Neuronal stem cell (in vitro differentiated cells): Measurements from ENCODE around the gene PILRB.

Source experiments
- DNase-seq: peaks from one replicate; pipeline ENCODE4 v3.0.0-alpha.2; 2013; ENCODE audit warnings: low spot score
- H2AFZ ChIP-seq: one replicate; pipeline ENCODE4 v1.6.1; 2013; ENCODE audit warnings: mild to moderate bottlenecking, low read length, inconsistent platforms
- H2AK5ac ChIP-seq: 2 replicates; pipeline ENCODE4 v1.6.1; 2013; ENCODE audit warnings: low read depth, mild to moderate bottlenecking, inconsistent platforms, low read length, moderate library complexity, mixed read lengths
- H2BK120ac ChIP-seq: 2 replicates; pipeline ENCODE4 v1.6.1; 2013; ENCODE audit warnings: low read depth, mild to moderate bottlenecking, inconsistent platforms, low read length, moderate library complexity, mixed read lengths
- H2BK12ac ChIP-seq: one replicate; pipeline ENCODE4 v1.6.1; 2013; ENCODE audit warnings: low read length, inconsistent platforms
- H2BK15ac ChIP-seq: 2 replicates; pipeline ENCODE4 v1.6.1; 2013; ENCODE audit warnings: mild to moderate bottlenecking, low read length, inconsistent platforms, mixed read lengths
- H2BK5ac ChIP-seq: one replicate; pipeline ENCODE4 v1.6.1; 2013; ENCODE audit warnings: inconsistent platforms, mild to moderate bottlenecking, low read length, moderate library complexity
- H3K14ac ChIP-seq: one replicate; pipeline ENCODE4 v1.6.1; 2013; ENCODE audit warnings: low read length, inconsistent platforms
- H3K18ac ChIP-seq: 2 replicates; pipeline ENCODE4 v1.6.1; 2013; ENCODE audit warnings: low read length, inconsistent platforms
- H3K23ac ChIP-seq: 2 replicates; pipeline ENCODE4 v1.6.1; 2013; ENCODE audit warnings: low read depth, mild to moderate bottlenecking, mixed read lengths, low read length, inconsistent platforms; ENCODE audit not compliant: poor library complexity
- H3K27ac ChIP-seq: replicated peaks from 3 replicates; pipeline ENCODE4 v1.5.1; 2013; ENCODE audit warnings: low read length, inconsistent platforms
- H3K27me3 ChIP-seq, 3 experiments: 2 replicates each; pipeline ENCODE4 v1.6.1; 2013; ENCODE audit warnings: low read length in 3 of 3, mild to moderate bottlenecking in 2 of 3, inconsistent platforms in 1 of 3, low read depth in 1 of 3, mixed read lengths in 1 of 3, moderate library complexity in 1 of 3; ENCODE audit not compliant: control insufficient read depth in 3 of 3, insufficient read depth in 3 of 3
- H3K36me3 ChIP-seq, 2 donors: replicated peaks in 1 of 2; 2 replicates each; pipeline ENCODE4 v1.6.1; 2013; ENCODE audit warnings: low read length in 2 of 2; ENCODE audit not compliant: control insufficient read depth in 2 of 2, insufficient read depth in 2 of 2
- H3K4ac ChIP-seq: 2 replicates; pipeline ENCODE4 v1.6.1; 2013; ENCODE audit warnings: inconsistent platforms, mild to moderate bottlenecking, low read length, moderate library complexity
- H3K4me1 ChIP-seq, 2 donors: 1 replicate in 1 of 2; 2 replicates in 1 of 2; pipeline ENCODE4 v1.6.1; 2013; ENCODE audit warnings: low read length in 2 of 2, low read depth in 1 of 2; ENCODE audit not compliant: control insufficient read depth in 2 of 2, insufficient read depth in 1 of 2
- H3K4me2 ChIP-seq: one replicate; pipeline ENCODE4 v1.6.1; 2013; ENCODE audit warnings: mild to moderate bottlenecking, low read length, inconsistent platforms; ENCODE audit not compliant: insufficient read depth, poor library complexity, severe bottlenecking
- H3K4me3 ChIP-seq, 2 donors: 2 replicates each; pipeline ENCODE4 v1.5.1; 2013; ENCODE audit warnings: low read length in 2 of 2, mild to moderate bottlenecking in 2 of 2, inconsistent platforms in 1 of 2, moderate library complexity in 1 of 2
- H3K79me1 ChIP-seq: one replicate; pipeline ENCODE4 v1.6.1; 2013; ENCODE audit warnings: low read depth, mild to moderate bottlenecking, inconsistent platforms, low read length, moderate library complexity
- H3K9ac ChIP-seq: one replicate; pipeline ENCODE4 v1.6.1; 2013; ENCODE audit warnings: mild to moderate bottlenecking, low read depth, low read length, inconsistent platforms; ENCODE audit not compliant: poor library complexity
- H3K9me3 ChIP-seq, 2 donors: replicated peaks in 1 of 2; 2 replicates each; pipeline versions ENCODE3 to v1.6.1; 2013; ENCODE audit warnings: low read length in 2 of 2, mild to moderate bottlenecking in 2 of 2, inconsistent platforms in 1 of 2, low read depth in 1 of 2, mixed read lengths in 1 of 2, moderate library complexity in 1 of 2; ENCODE audit not compliant: control insufficient read depth in 2 of 2, insufficient read depth in 1 of 2
- H4K8ac ChIP-seq: one replicate; pipeline ENCODE4 v1.6.1; 2013; ENCODE audit warnings: low read depth, mild to moderate bottlenecking, inconsistent platforms, low read length, moderate library complexity
- H4K91ac ChIP-seq: one replicate; pipeline ENCODE4 v1.6.1; 2013; ENCODE audit warnings: low read length, low read depth, mild to moderate bottlenecking, inconsistent platforms; ENCODE audit not compliant: poor library complexity
- WGBS, 2 donors: extraction: QIAGEN DNeasy Blood & Tissue Kit; methylation state at CpG; one replicate each; pipeline ENCODE4 v1.1.7; 2013; ENCODE audit warnings: missing lambda C conversion rate in 2 of 2, mixed read lengths in 1 of 2; ENCODE audit not compliant: insufficient read length in 2 of 2, insufficient replicate concordance in 1 of 2; ENCODE audit errors: extremely low coverage in 2 of 2; 5-methylcytosine and 5-hydroxymethylcytosine counted together

The PILRB gene

DNA sequence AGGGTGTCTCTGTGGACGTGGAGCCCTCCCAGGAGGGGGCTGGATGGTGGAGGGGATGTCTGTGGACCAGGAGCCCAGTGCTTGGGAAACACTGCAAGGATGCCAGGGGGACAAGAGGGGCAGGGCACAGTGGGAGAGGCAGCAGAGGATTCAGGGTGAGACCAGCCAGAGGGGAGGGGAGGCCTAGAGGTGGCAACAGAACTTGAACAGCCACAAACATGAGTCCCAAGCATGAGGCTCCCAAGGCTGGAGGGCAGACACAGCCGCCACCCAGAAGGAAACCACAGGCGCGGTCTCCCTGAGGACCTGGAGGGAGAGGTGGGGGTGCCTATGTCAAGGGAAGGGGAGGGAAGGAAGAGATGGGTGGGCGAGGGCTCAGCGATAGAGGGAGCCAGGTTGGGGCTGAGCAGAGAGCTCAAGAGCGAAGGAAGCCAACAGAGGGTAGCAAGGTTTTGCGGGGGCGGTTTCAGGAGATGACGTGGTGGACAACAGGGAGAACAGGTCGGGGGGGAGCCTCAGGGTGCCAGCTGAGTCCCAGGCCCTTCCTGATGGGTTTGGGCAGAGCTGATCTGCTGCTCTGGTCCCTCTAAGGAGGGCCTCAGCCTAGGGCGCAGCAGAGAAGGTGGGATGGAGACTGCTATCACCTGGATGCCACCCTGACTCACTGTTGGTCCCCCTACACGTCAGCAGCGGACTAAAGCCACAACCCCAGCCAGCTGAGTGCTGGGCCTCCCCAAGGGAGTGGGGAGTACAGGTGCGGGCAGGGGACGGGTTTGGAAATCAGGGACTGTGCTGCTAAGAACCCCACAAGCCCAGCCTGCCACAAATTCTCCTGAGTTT is 8.7 kb downstream of the PILRB start:
- H2AK5ac ChIP-seq, result no peak overlapping the region
- H2BK120ac ChIP-seq, result no peak overlapping the region
- no peak overlapping the region for H2BK15ac ChIP-seq
- H3K4ac ChIP-seq, result no peak overlapping the region
- H3K9ac ChIP-seq, result no peak overlapping the region
- no peak overlapping the region for H3K18ac ChIP-seq
- H3K9me3 ChIP-seq, result no peaks in the 10 kb centered on the region
- H3K4me1 ChIP-seq, result peaks cover 4 to 9% of the 10 kb centered on the region in 2 donors
- no peak overlapping the region for H2AFZ ChIP-seq
- H3K27ac ChIP-seq, result no peak overlapping the region
- no peak overlapping the region for H4K91ac ChIP-seq
- peaks cover 23 to 63% of the 10 kb centered on the region in 2 donors for H3K36me3 ChIP-seq
- H3K23ac ChIP-seq, result peak overlapping the region; percentile 83
- no peaks in the 10 kb centered on the region for H3K79me1 ChIP-seq
- DNase-seq, result no peak
- H2BK12ac ChIP-seq, result no peak overlapping the region
- WGBS, 2 donors, result no CpG with 5 or more reads among the region's 16 CpGs
- no peak overlapping the region for H3K14ac ChIP-seq
- H3K27me3 ChIP-seq, result no peaks in the 10 kb centered on the region
- H3K4me2 ChIP-seq, result no peak overlapping the region
- H4K8ac ChIP-seq, result no peak overlapping the region
- no peak overlapping the region for H3K4me3 ChIP-seq
- H2BK5ac ChIP-seq, result peak overlapping the region; percentile 7

DNA sequence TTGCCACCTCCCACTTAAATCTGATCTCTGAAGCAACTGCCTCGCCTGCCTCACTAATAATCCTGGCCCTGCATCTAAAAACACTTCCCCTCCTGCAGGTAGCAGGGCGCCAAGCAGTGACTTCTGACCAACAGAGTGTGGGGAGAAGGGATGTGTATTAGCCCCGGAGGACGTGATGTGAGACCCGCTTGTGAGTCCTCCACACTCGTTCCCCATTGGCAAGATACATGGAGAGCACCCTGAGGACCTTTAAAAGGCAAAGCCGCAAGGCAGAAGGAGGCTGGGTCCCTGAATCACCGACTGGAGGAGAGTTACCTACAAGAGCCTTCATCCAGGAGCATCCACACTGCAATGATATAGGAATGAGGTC is 9.3 kb downstream of the PILRB start:
- Histone ChIP-seq H3K18ac (no peak overlapping the region), H3K4me1 (peaks cover 5 to 9% of the 10 kb centered on the region in 2 donors), H3K27ac (no peak overlapping the region), H3K4me2 (no peak overlapping the region), H3K79me1 (no peaks in the 10 kb centered on the region), H2AK5ac (no peak overlapping the region), H2BK5ac (peak overlapping the region; percentile 7), H3K9me3 (no peaks in the 10 kb centered on the region), H2BK120ac (no peak overlapping the region), H3K9ac (no peak overlapping the region), H2BK15ac (no peak overlapping the region), H3K23ac (peak overlapping the region; percentile 83), H3K36me3 (peaks cover 18 to 57% of the 10 kb centered on the region in 2 donors), H3K4me3 (no peak overlapping the region), H3K27me3 (no peaks in the 10 kb centered on the region), H4K91ac (no peak overlapping the region), H3K4ac (no peak overlapping the region), H3K14ac (no peak overlapping the region), H2AFZ (no peak overlapping the region), H4K8ac (no peak overlapping the region), H2BK12ac (no peak overlapping the region)
- DNase-seq, result no peak
- WGBS, 2 donors, result no CpG with 5 or more reads among the region's 8 CpGs

DNA sequence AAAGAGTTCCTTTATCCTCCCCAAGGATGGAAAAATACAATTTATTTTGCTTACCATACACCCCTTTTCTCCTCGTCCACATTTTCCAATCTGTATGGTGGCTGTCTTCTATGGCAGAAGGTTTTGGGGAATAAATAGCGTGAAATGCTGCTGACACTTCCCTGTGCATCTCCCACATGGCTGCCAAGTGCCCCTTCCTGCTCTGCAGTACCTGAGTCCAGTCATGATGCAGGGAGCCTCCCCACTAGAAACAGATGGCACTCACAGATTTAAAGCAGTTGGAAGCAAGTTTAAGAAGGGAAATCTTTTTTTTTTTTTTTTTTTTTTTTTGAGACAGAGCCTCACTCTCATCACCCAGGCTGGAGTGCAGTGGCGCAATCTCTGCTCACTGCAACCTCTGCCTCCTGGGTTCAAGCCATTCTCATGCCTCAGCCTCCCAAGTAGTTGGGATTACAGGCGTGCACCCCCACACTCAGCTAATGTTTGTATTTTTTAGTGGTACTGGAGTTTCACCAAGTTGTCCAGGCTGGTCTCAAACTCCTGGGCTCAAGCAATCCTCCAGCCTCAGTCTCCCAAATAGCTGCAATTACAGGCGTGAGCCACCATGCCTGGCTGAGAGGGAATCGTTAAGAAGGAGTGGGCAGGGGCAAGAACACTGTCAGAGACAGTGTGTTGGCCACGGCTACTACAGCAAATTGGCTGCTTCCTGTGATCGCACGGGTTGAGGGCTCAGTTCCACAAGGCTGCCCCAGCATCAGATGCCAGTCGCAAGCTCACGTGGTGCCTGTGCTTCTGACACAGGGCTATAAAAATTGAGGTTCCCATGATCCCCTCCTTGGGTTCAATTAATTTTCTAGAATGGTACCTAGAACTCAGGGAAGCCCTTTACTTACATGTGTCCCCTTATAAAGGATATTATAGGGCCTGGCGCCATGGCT is 10.0 kb downstream of the PILRB start:
- H3K27me3 ChIP-seq, result no peaks in the 10 kb centered on the region
- no peak overlapping the region for H4K91ac ChIP-seq
- H2BK12ac ChIP-seq, result no peak overlapping the region
- no peaks in the 10 kb centered on the region for H3K9me3 ChIP-seq
- no peak overlapping the region for H3K4ac ChIP-seq
- no peak overlapping the region for H3K27ac ChIP-seq
- no peak overlapping the region for H3K4me2 ChIP-seq
- no peak for DNase-seq
- H2AK5ac ChIP-seq, result no peak overlapping the region
- no CpG with 5 or more reads among the region's 12 CpGs for WGBS, 2 donors
- H2AFZ ChIP-seq, result no peak overlapping the region
- H2BK120ac ChIP-seq, result no peak overlapping the region
- no peak overlapping the region for H3K4me3 ChIP-seq
- no peak overlapping the region for H3K9ac ChIP-seq
- H3K4me1 ChIP-seq, result peaks cover 9 to 10% of the 10 kb centered on the region in 2 donors
- peaks cover 13 to 50% of the 10 kb centered on the region in 2 donors for H3K36me3 ChIP-seq
- H3K79me1 ChIP-seq, result no peaks in the 10 kb centered on the region
- no peak overlapping the region for H2BK5ac ChIP-seq
- no peak overlapping the region for H2BK15ac ChIP-seq
- no peak overlapping the region for H3K18ac ChIP-seq
- no peak overlapping the region for H3K14ac ChIP-seq
- H3K23ac ChIP-seq, result no peak overlapping the region
- no peak overlapping the region for H4K8ac ChIP-seq

DNA sequence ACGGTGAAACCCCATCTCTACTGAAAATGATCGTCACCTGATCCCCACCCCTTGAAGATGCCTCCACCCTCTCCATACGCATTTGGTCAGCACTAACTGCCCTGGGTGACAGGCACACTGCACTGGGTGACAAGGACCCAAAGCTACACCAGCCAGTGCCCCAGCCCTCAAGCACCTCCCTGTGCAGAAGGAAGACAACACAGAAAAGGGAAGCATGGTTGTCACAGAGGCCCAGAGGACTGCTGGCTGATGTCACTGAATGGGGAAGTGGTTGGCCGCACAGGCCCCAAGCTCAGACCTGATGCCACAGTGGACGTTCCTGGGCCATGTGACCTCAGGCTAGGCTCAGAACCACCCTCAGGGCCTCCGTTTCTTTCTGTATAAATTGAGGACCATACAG is 11.2 kb downstream of the PILRB start:
- no CpG with 5 or more reads among the region's 6 CpGs for WGBS, 2 donors
- Histone ChIP-seq H4K91ac (no peak overlapping the region), H3K27ac (no peak overlapping the region), H3K9ac (no peak overlapping the region), H3K18ac (no peak overlapping the region), H3K79me1 (no peaks in the 10 kb centered on the region), H3K4me1 (peaks cover 9 to 17% of the 10 kb centered on the region in 2 donors), H3K4me3 (no peak overlapping the region), H3K14ac (no peak overlapping the region), H3K4ac (no peak overlapping the region), H3K4me2 (no peak overlapping the region), H2BK12ac (no peak overlapping the region), H2AFZ (no peak overlapping the region), H2BK120ac (no peak overlapping the region), H3K27me3 (no peaks in the 10 kb centered on the region), H3K36me3 (peaks cover 13 to 39% of the 10 kb centered on the region in 2 donors), H4K8ac (no peak overlapping the region), H2AK5ac (no peak overlapping the region), H2BK15ac (no peak overlapping the region), H2BK5ac (peak overlapping the region; percentile 4), H3K23ac (no peak overlapping the region), H3K9me3 (no peaks in the 10 kb centered on the region)
- DNase-seq, result no peak
